Measurements from ENCODE around the gene MYH16.
"Not testable (repeated sequence)": the region's sequence is repeated elsewhere in the genome, so short reads cannot be mapped to it uniquely, and the experiment has no call there.

The MYH16 gene

DNA sequence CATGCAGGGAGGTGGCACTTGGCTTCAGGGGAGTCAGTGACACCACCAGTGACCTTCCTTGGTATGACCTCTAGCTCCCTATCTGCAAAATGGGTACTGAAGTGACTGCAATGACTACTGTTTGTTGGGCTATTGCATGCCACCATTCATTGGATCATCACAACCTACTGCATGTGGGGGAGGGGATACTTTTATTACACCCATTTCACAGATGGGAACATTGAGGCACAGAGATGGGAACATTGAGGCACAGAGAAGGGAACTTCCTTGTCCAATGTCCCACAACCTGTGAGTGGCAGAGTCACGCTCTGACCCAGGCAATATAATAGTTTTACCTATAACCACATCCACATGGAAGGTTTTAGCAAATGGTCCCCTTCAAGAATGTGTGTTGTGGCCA, 12.2 kb upstream of the MYH16 start:
- DNase-seq: no peak

- DNase-seq: no peak
Observed at GRCh38 chr7:99261646-99262045, 11.0 kb upstream of the MYH16 start.

DNA sequence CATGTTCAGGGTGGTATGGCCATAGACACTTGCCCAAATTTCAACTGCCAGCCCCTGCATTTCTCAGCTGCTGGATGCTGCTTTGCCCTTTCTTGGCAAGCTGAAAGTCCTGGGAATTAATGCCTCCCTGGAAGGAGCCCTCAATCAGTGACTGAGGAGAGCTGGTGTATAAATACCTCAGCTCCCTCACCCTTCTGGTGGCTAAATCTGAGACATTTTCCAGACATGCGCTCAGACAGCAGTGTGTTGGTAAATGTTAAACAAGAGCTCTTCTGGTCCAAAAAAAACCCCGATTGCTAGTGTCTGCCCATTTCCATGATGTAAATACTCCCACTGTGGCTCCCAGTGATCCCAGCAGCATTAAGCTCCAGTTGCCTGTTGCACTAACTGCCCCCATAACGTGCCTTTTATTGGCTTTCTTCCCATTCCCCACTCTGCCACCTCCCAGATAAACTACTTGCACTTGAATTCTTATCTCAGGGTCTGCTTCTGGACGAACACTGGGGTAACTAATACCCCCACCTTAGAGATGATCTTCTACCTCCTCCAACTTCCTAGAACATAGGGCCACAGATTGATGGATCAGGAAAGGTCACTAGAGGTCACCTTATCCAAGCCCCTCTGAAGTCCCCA, 6.7 kb upstream of the MYH16 start:
- DNase-seq: no peak

GRCh38 chr7:99267481-99267840, 5.2 kb upstream of the MYH16 start:
- no peak for DNase-seq

DNA sequence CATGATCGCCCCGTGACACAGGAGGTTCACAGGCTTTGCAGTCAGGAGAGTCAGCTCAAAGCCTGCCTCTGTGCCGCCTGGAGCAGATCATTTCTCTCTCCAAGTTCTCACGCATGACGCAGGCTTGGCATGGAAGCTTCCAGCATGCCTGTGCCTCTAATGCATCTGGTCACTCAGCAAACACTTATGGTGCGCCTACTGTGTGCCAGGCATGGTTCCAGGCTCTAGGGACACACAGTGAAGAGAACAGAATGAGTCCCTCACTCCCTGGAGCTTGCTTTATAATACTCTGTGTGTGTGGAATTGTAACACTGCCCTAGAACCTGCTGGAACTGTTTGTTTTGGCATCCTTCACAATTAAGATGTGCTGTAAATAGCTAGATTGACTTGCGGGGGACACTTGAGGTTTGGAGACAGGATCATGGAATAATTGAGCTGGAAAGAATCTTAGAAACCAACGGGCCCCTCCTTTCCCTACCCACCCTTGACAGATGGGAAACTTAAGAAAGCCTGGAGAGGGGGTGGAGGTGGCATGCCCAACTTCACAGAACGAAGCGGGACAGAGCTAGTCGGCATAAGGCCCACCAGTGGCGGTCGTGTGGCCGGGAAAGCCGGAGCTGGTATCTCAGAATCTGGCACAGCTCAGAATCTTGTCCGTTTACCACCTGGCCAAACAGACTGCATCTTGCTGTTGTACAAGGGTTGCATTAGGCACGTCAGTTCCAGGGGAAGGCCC, 4.6 kb upstream of the MYH16 start:
- peak; percentile 14 for DNase-seq

- no peak for DNase-seq
Observed at GRCh38 chr7:99268577-99268908, 4.1 kb upstream of the MYH16 start.

DNA sequence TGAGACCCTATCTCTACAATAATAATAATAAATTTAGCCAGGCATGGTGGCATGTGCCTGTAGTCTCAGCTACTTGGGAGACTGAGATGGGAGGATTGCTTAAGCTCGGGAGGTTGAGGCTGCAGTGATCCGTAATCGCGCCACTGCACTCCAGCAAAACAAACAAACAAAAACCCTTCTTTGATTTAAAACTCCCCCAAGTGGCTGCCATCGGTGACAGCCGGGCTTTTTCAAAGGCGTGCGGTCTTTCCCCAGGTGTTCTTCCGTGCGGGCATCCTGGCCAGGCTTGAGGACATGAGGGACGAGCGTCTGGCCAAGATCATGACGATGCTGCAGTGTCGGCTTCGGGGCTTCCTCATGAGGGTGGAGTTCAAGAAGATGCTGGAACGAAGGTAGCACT, 1.9 kb upstream of the MYH16 start:
- no peak for DNase-seq

- not testable (repeated sequence) for DNase-seq
Observed at GRCh38 chr7:99273561-99273960, 922 bp downstream of the MYH16 start.

- DNase-seq: not testable (repeated sequence)
Observed at GRCh38 chr7:99274908-99275307, 2.3 kb downstream of the MYH16 start.

GRCh38 chr7:99275496-99275895, 2.9 kb downstream of the MYH16 start:
- DNase-seq: peak; percentile 85

GRCh38 chr7:99278180-99278579, 5.5 kb downstream of the MYH16 start:
- no peak for DNase-seq

DNA sequence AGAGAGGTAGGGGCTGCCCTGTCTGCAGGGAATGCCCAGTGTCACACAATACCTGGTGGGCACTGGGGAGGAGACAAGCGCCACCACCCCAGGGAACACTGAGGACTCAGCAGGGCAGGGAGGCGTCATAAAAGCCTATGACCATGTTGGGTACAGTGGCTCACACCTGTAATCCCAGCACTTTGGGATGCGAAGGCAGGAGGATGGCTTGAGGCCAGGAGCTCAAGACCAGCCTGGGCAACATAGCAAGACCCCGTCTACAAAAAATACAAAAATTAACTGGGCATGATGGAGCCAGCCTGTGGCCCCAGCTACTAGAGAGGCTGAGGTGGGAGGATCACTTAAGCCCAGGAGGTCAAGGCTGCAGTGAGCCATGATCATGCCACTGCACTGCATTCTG, 11.5 kb downstream of the MYH16 start:
- DNase-seq: not testable (repeated sequence)

GRCh38 chr7:99287779-99288534, 15.3 kb downstream of the MYH16 start:
- DNase-seq: no peak

GRCh38 chr7:99289185-99289584, 16.5 kb downstream of the MYH16 start:
- no peak for DNase-seq

DNA sequence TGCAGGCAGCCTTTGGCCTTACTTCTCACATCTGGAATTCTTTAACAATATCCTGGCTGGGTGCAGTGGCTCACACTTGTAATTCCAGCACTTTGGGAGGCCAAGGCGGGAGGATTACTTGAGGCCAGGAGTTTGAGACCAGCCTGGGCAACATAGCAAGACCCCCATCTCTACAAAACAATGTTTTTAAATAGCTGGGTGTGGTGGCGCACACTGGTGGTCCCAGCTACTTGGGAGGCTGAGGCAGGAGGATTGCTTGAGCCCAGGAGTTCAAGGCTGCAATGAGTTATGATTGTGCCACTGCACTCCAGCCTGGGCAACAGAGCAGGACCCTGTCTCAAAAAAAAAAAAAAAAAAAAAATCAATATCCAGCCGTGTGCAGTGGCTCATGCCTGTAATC, 17.5 kb downstream of the MYH16 start:
- not testable (repeated sequence) for DNase-seq

GRCh38 chr7:99290980-99291607, 18.5 kb downstream of the MYH16 start:
- no peak for DNase-seq

DNA sequence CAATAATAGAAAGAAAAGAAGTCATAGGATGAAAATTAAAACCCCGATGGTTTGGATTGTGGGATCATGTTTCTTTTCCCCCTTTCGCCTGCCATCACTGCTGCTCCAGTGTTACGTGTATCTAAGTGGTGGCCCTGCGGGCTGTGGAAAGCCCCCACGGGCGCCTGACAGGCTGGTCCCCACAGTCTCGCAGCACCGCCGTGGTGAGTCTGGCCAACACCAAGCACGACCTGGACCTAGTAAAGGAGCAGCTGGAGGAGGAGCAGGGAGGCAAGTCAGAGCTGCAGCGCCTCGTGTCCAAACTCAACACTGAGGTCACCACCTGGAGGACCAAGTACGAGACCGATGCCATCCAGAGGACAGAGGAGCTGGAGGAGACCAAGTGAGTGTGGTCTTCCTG, 19.5 kb downstream of the MYH16 start:
- no peak for DNase-seq

DNA sequence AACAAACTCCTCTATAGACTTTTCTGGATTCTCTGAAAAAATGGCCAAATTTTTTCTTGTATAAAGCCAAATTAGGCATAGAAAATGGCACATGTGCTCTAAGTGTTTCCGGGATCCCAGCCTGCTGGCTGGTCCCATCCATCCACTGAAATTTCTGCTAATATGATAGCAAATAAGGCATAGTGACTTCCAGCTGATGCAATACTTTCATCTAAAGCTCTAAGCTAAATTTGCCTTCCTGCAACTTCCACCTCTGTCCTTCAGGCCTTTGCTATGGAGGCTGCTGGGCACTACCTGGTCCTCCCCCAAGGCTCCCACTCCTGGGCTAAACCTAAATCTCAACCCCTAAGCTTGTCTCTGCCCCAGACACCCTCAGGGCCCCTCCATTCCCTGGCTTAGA, 20.5 kb downstream of the MYH16 start:
- DNase-seq: no peak

DNA sequence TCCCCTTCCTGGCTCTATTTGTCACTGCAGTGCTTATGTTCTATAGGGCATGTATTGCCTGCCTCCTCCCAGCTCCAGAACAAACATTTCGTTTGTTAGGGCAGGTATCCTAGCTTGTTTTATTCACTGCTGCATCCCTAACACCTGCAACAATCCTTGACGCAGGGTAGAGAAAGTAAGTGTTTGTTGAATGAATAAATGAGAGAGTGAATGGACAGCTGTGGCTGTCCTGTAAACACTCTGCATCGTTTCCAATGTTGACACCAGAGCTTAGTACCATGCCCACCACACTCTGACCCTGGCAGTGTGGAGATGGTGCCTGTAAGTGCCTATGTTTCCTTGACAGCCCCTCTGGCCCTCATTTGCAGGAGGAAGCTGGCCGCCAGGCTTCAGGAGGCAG, 21.0 kb downstream of the MYH16 start:
- DNase-seq: no peak

- DNase-seq: no peak
Observed at GRCh38 chr7:99296471-99296870, 23.8 kb downstream of the MYH16 start.

- DNase-seq: no peak
Observed at GRCh38 chr7:99301496-99301895, 28.9 kb downstream of the MYH16 start.

DNA sequence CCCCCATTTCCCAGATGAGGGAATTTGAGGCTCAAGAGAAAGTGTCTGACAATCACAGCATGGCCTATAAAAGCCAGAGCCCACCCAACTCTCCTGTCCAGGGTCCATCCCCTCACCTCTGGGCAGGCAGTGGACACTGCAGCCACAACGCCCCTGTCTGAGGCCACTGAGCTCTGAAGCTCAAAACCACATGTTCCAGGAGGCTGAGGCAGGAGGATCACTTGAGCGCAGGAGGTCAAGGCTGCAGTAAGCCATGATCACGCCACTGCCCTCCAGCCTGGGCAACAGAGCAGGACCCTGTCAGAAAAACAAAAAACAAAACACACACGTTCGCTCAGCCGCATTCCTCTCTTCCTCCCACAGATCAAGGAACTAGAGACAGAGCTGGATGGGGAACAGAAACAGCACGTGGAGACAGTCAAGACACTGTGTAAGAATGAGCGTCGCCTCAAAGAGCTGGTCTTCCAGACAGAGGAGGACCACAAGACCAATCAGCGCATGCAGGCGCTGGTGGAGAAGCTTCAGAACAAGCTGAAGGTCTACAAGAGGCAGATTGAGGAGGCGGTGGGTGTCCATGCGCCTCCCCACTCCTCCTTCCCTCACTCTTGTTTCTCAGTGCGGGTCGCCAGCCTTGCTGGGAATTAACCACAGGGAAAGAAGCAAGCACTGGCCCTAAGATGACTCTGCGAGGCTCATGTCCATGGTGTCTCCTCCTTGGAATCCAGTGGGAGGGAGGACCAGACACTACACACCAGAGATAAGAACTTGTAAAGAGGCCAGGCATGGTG, 33.0 kb downstream of the MYH16 start:
- DNase-seq: no peak

Measured in eye (tissue), 1 donor.